Measurements from ENCODE around the gene DCST1.
"Not testable (repeated sequence)": the region's sequence is repeated elsewhere in the genome, so short reads cannot be mapped to it uniquely, and the experiment has no call there.

The DCST1 gene

GRCh38 chr1:155033524-155033923 lies at the start of gene DCST1, which contains the start of gene DCST2:
DCST1 (plus strand) TSS chr1:155033824; CDS start chr1:155034037, 213 bp downstream.
DCST2 (minus strand) TSS chr1:155033781; CDS start chr1:155033701, 80 bp downstream.
- H3K4me3 ChIP-seq (ENCODE audit: low read length), result no peak within 1 kb of the TSS
- TF ChIP-seq CTCF (conservative IDR thresholded peaks at IDR 0.05; ENCODE audit: low read length), result no peak
- no peak for DNase-seq (ENCODE audit: low read depth)

GRCh38 chr1:154986736-154987135 lies 46.9 kb upstream of the DCST1 start:
- DNase-seq (ENCODE audit: low read depth); H3K4me3 ChIP-seq (ENCODE audit: low read length): not testable (repeated sequence)

- no peak overlapping the region for H3K4me3 ChIP-seq (ENCODE audit: low read length)
- TF ChIP-seq CTCF (conservative IDR thresholded peaks at IDR 0.05; ENCODE audit: low read length), result no peak
- no peak for DNase-seq (ENCODE audit: low read depth)
Measured at GRCh38 chr1:154987326-154987725, 46.3 kb upstream of the DCST1 start.

- no peak overlapping the region for H3K4me3 ChIP-seq (ENCODE audit: low read length)
- no peak for DNase-seq (ENCODE audit: low read depth)
- TF ChIP-seq CTCF (conservative IDR thresholded peaks at IDR 0.05; ENCODE audit: low read length), result no peak
Measured at GRCh38 chr1:154988058-154988954, 45.3 kb upstream of the DCST1 start.

- no peak overlapping the region for H3K4me3 ChIP-seq (ENCODE audit: low read length)
- no peak for TF ChIP-seq CTCF (conservative IDR thresholded peaks at IDR 0.05; ENCODE audit: low read length)
- DNase-seq (ENCODE audit: low read depth), result no peak
Measured at GRCh38 chr1:154989195-154989860, 44.3 kb upstream of the DCST1 start.

GRCh38 chr1:154990276-154990675 lies 43.3 kb upstream of the DCST1 start:
- DNase-seq (ENCODE audit: low read depth), result no peak
- H3K4me3 ChIP-seq (ENCODE audit: low read length), result no peak overlapping the region
- TF ChIP-seq CTCF (conservative IDR thresholded peaks at IDR 0.05; ENCODE audit: low read length), result no peak

- no peak for DNase-seq (ENCODE audit: low read depth)
- TF ChIP-seq CTCF (conservative IDR thresholded peaks at IDR 0.05; ENCODE audit: low read length), result no peak; the same call in 1 of the 2 replicates
- no peak overlapping the region for H3K4me3 ChIP-seq (ENCODE audit: low read length)
Measured at GRCh38 chr1:154992721-154993571, 40.7 kb upstream of the DCST1 start.

Data from AG10803 (cell line).